Muscle of leg (tissue), 11 donors: Measurements from ENCODE around the gene CAPG. TPM values are rescaled to one million over a fixed set of nuclear protein-coding genes. Genes with fewer than 3 reads are reported as not detected.

Experiments
- DNase-seq: peaks from one replicate; pipeline ENCODE4 v3.0.0; 2013
- H3K27ac ChIP-seq: one replicate; pipeline ENCODE4 v1.5.1; 2013; ENCODE audit warnings: mild to moderate bottlenecking, low read length, control low read depth
- H3K27me3 ChIP-seq: one replicate; pipeline ENCODE4 v1.6.1; 2013; ENCODE audit warnings: low read length; ENCODE audit not compliant: control insufficient read depth, insufficient read depth
- H3K36me3 ChIP-seq: one replicate; pipeline ENCODE4 v1.6.1; 2013; ENCODE audit warnings: low read length; ENCODE audit not compliant: control insufficient read depth, insufficient read depth
- H3K4me1 ChIP-seq: one replicate; pipeline ENCODE4 v1.6.1; 2013; ENCODE audit warnings: low read length; ENCODE audit not compliant: control insufficient read depth, insufficient read depth
- H3K4me3 ChIP-seq: one replicate; pipeline ENCODE4 v1.5.1; 2013; ENCODE audit warnings: low read length, control low read depth
- H3K9me3 ChIP-seq: replicated peaks from 2 replicates; pipeline ENCODE4 v1.6.1; 2013; ENCODE audit warnings: low read depth, low read length; ENCODE audit not compliant: control insufficient read depth
- WGBS: methylation state at CpG from one replicate; pipeline ENCODE4 v1.1.5; 2013; ENCODE audit warnings: missing lambda C conversion rate; ENCODE audit not compliant: insufficient coverage; 5-methylcytosine and 5-hydroxymethylcytosine counted together
- polyA plus RNA-seq, 8 donors: library from polyadenylated mRNA; unstranded; fragments of 120-200 nt; gene quantifications; one replicate each; pipeline versions ENCODE4 v1.2.1 to v1.2.3, GENCODE V29; 2013; ENCODE audit warnings: inconsistent platforms in 1 of 8, low replicate concordance in 1 of 8; ENCODE audit not compliant: insufficient read length in 8 of 8, insufficient read depth in 1 of 8
- total RNA-seq: library from RNA; stranded (reverse); fragments of 120-200 nt; gene quantifications from one replicate; pipeline ENCODE4 v1.2.4, GENCODE V29; 2013

The CAPG gene
- total and polyA plus RNA-seq, 9 donors: 13.9 to 48.5 (median 26.4) TPM

GRCh38 chr2:85397925-85398331, 12.2 kb downstream of the CAPG start:
- WGBS: 68% methylated on average over 2 of the region's 4 CpGs
- Histone ChIP-seq H3K27ac (no peak overlapping the region), H3K27me3 (no peaks in the 10 kb centered on the region), H3K4me3 (no peak overlapping the region), H3K9me3 (no peaks in the 10 kb centered on the region), H3K36me3 (peaks cover 10% of the 10 kb centered on the region), H3K4me1 (peaks cover 7% of the 10 kb centered on the region)
- DNase-seq: no peak

GRCh38 chr2:85396531-85397470, 13.4 kb downstream of the CAPG start:
- DNase-seq: peak; percentile 46
- Histone ChIP-seq H3K9me3 (no peaks in the 10 kb centered on the region), H3K4me1 (peaks cover 7% of the 10 kb centered on the region), H3K4me3 (no peak overlapping the region), H3K36me3 (peaks cover 14% of the 10 kb centered on the region), H3K27ac (peak overlapping the region; percentile 7), H3K27me3 (no peaks in the 10 kb centered on the region)
- 93% methylated on average over 2 of the region's 5 CpGs for WGBS

GRCh38 chr2:85395912-85396475, 14.2 kb downstream of the CAPG start:
- Histone ChIP-seq H3K27me3 (no peaks in the 10 kb centered on the region), H3K27ac (no peak overlapping the region), H3K36me3 (peaks cover 22% of the 10 kb centered on the region), H3K4me3 (no peak overlapping the region), H3K4me1 (peaks cover 7% of the 10 kb centered on the region), H3K9me3 (no peaks in the 10 kb centered on the region)
- WGBS: 97% methylated on average over 5 of the region's 14 CpGs
- no peak for DNase-seq

GRCh38 chr2:85394976-85395375, 15.2 kb downstream of the CAPG start:
- 83% methylated on average over 5 of the region's 6 CpGs for WGBS
- Histone ChIP-seq H3K36me3 (peaks cover 32% of the 10 kb centered on the region), H3K27ac (no peak overlapping the region)

GRCh38 chr2:85394261-85394681, 15.9 kb downstream of the CAPG start:
- WGBS: 88% methylated on average over 4 of the region's 4 CpGs
- Histone ChIP-seq H3K4me3 (no peak overlapping the region), H3K36me3 (peaks cover 39% of the 10 kb centered on the region), H3K27me3 (no peaks in the 10 kb centered on the region), H3K4me1 (peaks cover 7% of the 10 kb centered on the region), H3K27ac (no peak overlapping the region), H3K9me3 (no peaks in the 10 kb centered on the region)
- DNase-seq: no peak

More at GRCh38 chr2:85394976-85395375, 15.2 kb downstream of the CAPG start:
- no peak for DNase-seq
- Histone ChIP-seq H3K4me1 (peaks cover 7% of the 10 kb centered on the region), H3K9me3 (no peaks in the 10 kb centered on the region), H3K4me3 (no peak overlapping the region), H3K27me3 (no peaks in the 10 kb centered on the region)

- no peaks in the 10 kb centered on the region for H3K9me3 ChIP-seq
- H3K27ac ChIP-seq: no peak overlapping the region
- no peak for DNase-seq
- H3K4me3 ChIP-seq: no peak overlapping the region
- peaks cover 7% of the 10 kb centered on the region for H3K4me1 ChIP-seq
- 100% methylated on average over 3 of the region's 4 CpGs for WGBS
- H3K36me3 ChIP-seq: peaks cover 40% of the 10 kb centered on the region
- no peaks in the 10 kb centered on the region for H3K27me3 ChIP-seq
These were observed 16.3 kb downstream of the CAPG start for GRCh38 chr2:85393836-85394235.

GRCh38 chr2:85390941-85391669, 19.1 kb downstream of the CAPG start:
- H3K4me1 ChIP-seq: peaks cover under 1% of the 10 kb centered on the region
- H3K9me3 ChIP-seq: no peaks in the 10 kb centered on the region
- no peaks in the 10 kb centered on the region for H3K27me3 ChIP-seq
- peak; percentile 55 for DNase-seq
- no peak overlapping the region for H3K4me3 ChIP-seq
- no peak overlapping the region for H3K27ac ChIP-seq
- peaks cover 58% of the 10 kb centered on the region for H3K36me3 ChIP-seq
- WGBS: 71% methylated on average over 6 of the region's 11 CpGs

GRCh38 chr2:85388878-85389538, 21.2 kb downstream of the CAPG start:
- H3K36me3 ChIP-seq: peaks cover 67% of the 10 kb centered on the region
- DNase-seq: no peak
- 83% methylated on average over 7 of the region's 9 CpGs for WGBS

GRCh38 chr2:85387754-85388153, 22.4 kb downstream of the CAPG start:
- H3K4me3 ChIP-seq: no peak overlapping the region
- no peak overlapping the region for H3K27ac ChIP-seq
- H3K27me3 ChIP-seq: no peaks in the 10 kb centered on the region
- no peak for DNase-seq
- H3K4me1 ChIP-seq: no peaks in the 10 kb centered on the region
- WGBS: no CpG with 5 or more reads among the region's 2 CpGs
- H3K36me3 ChIP-seq: peaks cover 67% of the 10 kb centered on the region
- no peaks in the 10 kb centered on the region for H3K9me3 ChIP-seq

More at GRCh38 chr2:85388878-85389538, 21.2 kb downstream of the CAPG start:
- no peaks in the 10 kb centered on the region for H3K9me3 ChIP-seq
- no peak overlapping the region for H3K4me3 ChIP-seq
- no peaks in the 10 kb centered on the region for H3K4me1 ChIP-seq
- no peaks in the 10 kb centered on the region for H3K27me3 ChIP-seq
- H3K27ac ChIP-seq: no peak overlapping the region
